ENCODE measurements around the gene ANKRD44. TPM values are rescaled to one million over a fixed set of nuclear protein-coding genes. Genes with fewer than 3 reads are reported as not detected.

ANKRD44 gene
- total RNA-seq, 1 donor from 2014 or later = 4.3 TPM

DNA sequence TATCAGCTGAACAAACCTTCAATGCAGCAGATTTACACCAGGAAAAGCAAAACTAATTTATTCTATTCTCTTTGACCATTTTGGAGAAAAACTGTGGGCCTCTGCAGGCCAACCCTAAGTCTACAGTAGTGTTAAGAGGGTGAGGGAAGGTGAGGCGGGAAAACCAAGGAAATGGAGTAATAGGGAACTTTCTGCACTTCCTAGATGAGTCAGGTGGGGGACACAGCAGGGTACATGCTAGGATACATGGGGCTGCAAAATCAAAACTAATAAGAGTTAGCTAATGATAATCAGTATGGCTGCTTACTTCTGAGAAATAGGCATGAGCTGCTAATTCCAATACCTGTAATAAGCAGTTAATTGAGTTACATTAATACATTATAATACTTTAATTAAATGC is 318.1 kb downstream of the ANKRD44 start:
- DNase-seq (ENCODE audit: low read depth) = no peak
- no peaks in the 10 kb centered on the region for H3K36me3 ChIP-seq (ENCODE audit: control insufficient read depth, insufficient read depth, low read length)
- H3K4me3 ChIP-seq (ENCODE audit: low read depth, low read length) = no peak overlapping the region
- no peaks in the 10 kb centered on the region for H3K27me3 ChIP-seq (ENCODE audit: control insufficient read depth, insufficient read depth, low read length)
- TF ChIP-seq, protein P1, sequence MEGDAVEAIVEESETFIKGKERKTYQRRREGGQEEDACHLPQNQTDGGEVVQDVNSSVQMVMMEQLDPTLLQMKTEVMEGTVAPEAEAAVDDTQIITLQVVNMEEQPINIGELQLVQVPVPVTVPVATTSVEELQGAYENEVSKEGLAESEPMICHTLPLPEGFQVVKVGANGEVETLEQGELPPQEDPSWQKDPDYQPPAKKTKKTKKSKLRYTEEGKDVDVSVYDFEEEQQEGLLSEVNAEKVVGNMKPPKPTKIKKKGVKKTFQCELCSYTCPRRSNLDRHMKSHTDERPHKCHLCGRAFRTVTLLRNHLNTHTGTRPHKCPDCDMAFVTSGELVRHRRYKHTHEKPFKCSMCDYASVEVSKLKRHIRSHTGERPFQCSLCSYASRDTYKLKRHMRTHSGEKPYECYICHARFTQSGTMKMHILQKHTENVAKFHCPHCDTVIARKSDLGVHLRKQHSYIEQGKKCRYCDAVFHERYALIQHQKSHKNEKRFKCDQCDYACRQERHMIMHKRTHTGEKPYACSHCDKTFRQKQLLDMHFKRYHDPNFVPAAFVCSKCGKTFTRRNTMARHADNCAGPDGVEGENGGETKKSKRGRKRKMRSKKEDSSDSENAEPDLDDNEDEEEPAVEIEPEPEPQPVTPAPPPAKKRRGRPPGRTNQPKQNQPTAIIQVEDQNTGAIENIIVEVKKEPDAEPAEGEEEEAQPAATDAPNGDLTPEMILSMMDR (IDR thresholded peaks at IDR 0.05; ENCODE audit: insufficient read depth, low read length, poor library complexity, severe bottlenecking) = no peak

DNA sequence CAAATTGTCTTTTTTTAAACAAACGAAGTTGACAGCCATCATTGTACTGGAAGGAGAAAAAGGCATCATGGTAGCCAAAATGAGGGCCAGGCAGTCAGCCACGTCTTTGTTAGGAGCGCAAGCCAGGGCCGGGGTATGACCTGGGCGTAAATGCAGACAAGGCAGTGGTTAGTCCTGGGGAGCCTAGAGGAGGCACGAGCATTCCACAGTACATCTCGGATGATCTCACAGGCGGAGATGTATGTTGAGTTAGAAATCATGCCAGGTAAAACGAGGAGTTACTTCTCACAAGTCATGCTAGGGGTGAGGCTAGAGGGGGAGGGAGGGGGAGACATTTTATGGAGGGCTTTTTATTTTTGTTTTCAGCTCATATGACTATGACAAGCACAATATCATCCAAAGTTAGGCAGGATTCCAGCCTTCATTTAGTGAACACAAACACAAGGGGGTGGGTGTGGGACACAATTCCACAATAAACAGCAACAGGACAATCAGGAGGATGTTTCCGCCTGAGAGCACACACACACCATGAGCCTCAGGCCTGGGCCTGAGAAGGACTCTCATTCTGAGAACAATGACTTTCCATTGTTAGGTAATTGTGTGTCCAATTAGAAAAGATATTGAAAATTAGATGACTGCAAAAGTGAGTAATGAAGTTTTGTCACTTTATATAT is 319.7 kb downstream of the ANKRD44 start:
- no peak overlapping the region for H3K4me3 ChIP-seq (ENCODE audit: low read depth, low read length)
- no peaks in the 10 kb centered on the region for H3K27me3 ChIP-seq (ENCODE audit: control insufficient read depth, insufficient read depth, low read length)
- no peaks in the 10 kb centered on the region for H3K36me3 ChIP-seq (ENCODE audit: control insufficient read depth, insufficient read depth, low read length)
- DNase-seq (ENCODE audit: low read depth) = no peak
- TF ChIP-seq, protein P1 (IDR thresholded peaks at IDR 0.05; ENCODE audit: insufficient read depth, low read length, poor library complexity, severe bottlenecking) = no peak

DNA sequence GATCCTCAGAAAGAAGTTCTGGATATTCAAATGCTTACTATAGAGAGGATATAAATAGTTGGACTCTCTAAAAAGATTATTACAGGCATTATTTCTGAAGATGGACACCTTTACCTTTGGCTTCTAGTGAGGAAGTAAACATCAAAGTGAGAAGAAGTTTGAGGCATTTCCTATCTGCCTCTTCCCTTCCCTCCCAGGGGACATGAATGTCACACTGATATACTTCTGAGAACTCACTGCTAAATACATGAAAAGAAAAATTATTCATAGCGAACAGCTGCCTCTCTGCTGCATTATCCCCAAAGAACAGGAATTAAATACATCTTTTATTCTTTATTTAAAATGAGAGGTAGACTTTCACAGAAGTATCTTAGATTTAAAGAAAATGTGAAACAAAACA is 320.5 kb downstream of the ANKRD44 start:
- Histone ChIP-seq H3K36me3 (ENCODE audit: control insufficient read depth, insufficient read depth, low read length) (no peaks in the 10 kb centered on the region), H3K27me3 (ENCODE audit: control insufficient read depth, insufficient read depth, low read length) (no peaks in the 10 kb centered on the region), H3K4me3 (ENCODE audit: low read depth, low read length) (no peak overlapping the region)
- DNase-seq (ENCODE audit: low read depth) = no peak
- TF ChIP-seq, protein P1 (IDR thresholded peaks at IDR 0.05; ENCODE audit: insufficient read depth, low read length, poor library complexity, severe bottlenecking) = no peak

DNA sequence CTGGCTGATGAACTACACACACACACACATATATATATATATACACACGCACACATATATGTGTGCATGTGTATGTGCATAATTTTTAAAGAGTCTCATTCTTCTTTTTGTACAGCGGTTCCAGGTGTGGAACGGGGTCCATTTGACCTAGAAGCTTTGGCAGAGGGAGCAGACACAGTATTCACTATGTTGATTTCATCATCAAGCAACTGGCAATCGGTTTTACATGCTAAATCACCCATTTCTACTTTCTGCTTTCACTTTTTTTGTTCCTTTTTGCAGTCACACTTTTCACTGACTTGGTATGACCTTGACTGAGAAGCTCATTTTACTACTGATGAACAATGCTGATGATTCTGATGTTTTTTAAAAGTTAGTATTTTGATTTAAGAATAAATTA is 321.1 kb downstream of the ANKRD44 start:
- TF ChIP-seq, protein P1 (IDR thresholded peaks at IDR 0.05; ENCODE audit: insufficient read depth, low read length, poor library complexity, severe bottlenecking) = no peak

DNA sequence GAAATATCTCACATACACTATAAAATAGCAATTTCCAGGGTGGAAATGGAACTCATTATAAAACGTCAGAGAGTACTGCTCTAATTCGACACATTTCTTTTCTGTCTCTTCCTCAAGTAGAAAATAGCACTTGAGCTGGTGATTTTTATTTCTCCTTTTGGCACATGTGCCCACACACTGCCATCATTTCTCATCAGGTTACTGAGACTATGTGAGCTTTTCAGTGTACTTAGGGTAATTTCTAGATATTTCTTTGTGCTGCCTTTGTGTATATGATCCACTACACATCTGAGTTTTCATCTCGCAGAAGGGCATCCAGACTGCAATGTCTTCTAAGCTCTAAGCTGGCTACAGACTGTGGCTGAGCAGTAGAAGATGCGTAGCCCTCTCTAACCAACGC is 321.9 kb downstream of the ANKRD44 start:
- Histone ChIP-seq H3K27me3 (ENCODE audit: control insufficient read depth, insufficient read depth, low read length) (no peaks in the 10 kb centered on the region), H3K4me3 (ENCODE audit: low read depth, low read length) (no peak overlapping the region), H3K36me3 (ENCODE audit: control insufficient read depth, insufficient read depth, low read length) (no peaks in the 10 kb centered on the region)
- no peak for DNase-seq (ENCODE audit: low read depth)
- TF ChIP-seq, protein P1 (IDR thresholded peaks at IDR 0.05; ENCODE audit: insufficient read depth, low read length, poor library complexity, severe bottlenecking) = no peak

More for the DNA sequence above, 321.1 kb downstream of the ANKRD44 start:
- Histone ChIP-seq H3K27me3 (ENCODE audit: control insufficient read depth, insufficient read depth, low read length) (no peaks in the 10 kb centered on the region), H3K4me3 (ENCODE audit: low read depth, low read length) (no peak overlapping the region), H3K36me3 (ENCODE audit: control insufficient read depth, insufficient read depth, low read length) (no peaks in the 10 kb centered on the region)
- no peak for DNase-seq (ENCODE audit: low read depth)

Measured in kidney epithelial cell (primary cell).